IgD-negative memory B cell (primary cell): ENCODE data around the gene NUDT6. TPM values are rescaled to one million over a fixed set of nuclear protein-coding genes. Genes with fewer than 3 reads are reported as not detected.
"Not testable (repeated sequence)": the region's sequence is repeated elsewhere in the genome, so short reads cannot be mapped to it uniquely, and the experiment has no call there.

Experiments
- H3K27ac Mint-ChIP-seq, 3 donors: one replicate each; pipeline ENCODE4 v1.8.0; 2020 to 2022; ENCODE audit warnings: mild to moderate bottlenecking in 3 of 3, mixed read lengths in 3 of 3, moderate library complexity in 1 of 3
- H3K27me3 Mint-ChIP-seq: one replicate; pipeline ENCODE4 v1.8.0; 2021; ENCODE audit warnings: mixed read lengths
- H3K36me3 Mint-ChIP-seq: one replicate; pipeline ENCODE4 v1.8.0; 2020; ENCODE audit warnings: mild to moderate bottlenecking, mixed read lengths
- H3K4me1 Mint-ChIP-seq, 3 donors: one replicate each; pipeline ENCODE4 v1.8.0; 2020 to 2022; ENCODE audit warnings: mixed read lengths in 3 of 3, mild to moderate bottlenecking in 1 of 3
- H3K4me3 Mint-ChIP-seq, 4 donors: one replicate each; pipeline ENCODE4 v1.8.0; 2020 to 2022; ENCODE audit warnings: mild to moderate bottlenecking in 4 of 4, mixed read lengths in 4 of 4, moderate library complexity in 3 of 4
- H3K9me3 Mint-ChIP-seq, 3 donors: one replicate each; pipeline ENCODE4 v1.8.0; 2020 to 2021; ENCODE audit warnings: mixed read lengths in 3 of 3, mild to moderate bottlenecking in 1 of 3
- polyA plus RNA-seq: library from polyadenylated mRNA; unstranded; fragments of 300-500 nt; fragmentation: Illumina TruSeq; gene quantifications from one replicate; pipeline ENCODE4 v1.2.3, GENCODE V29; 2021

NUDT6 gene
- polyA plus RNA-seq, 1 donor from 2014 or later = 2.6 TPM

- Mint-ChIP-seq H3K27me3 (peaks cover 16% of the 10 kb centered on the region), H3K4me3 (no peak overlapping the region), H3K36me3 (no peaks in the 10 kb centered on the region), H3K9me3 (peaks cover 0 to 5% (median 2%) of the 10 kb centered on the region in 3 donors), H3K4me1 (no peaks in the 10 kb centered on the region), H3K27ac (no peak overlapping the region)
Observed at GRCh38 chr4:122873821-122874593, 48.4 kb downstream of the NUDT6 start.

- Mint-ChIP-seq H3K27ac (no peak overlapping the region), H3K4me1 (no peaks in the 10 kb centered on the region), H3K36me3 (no peaks in the 10 kb centered on the region), H3K9me3 (peaks cover 0 to 5% (median 2%) of the 10 kb centered on the region in 3 donors), H3K4me3 (no peak overlapping the region), H3K27me3 (peaks cover 16% of the 10 kb centered on the region)
Observed at GRCh38 chr4:122873146-122873545, 49.3 kb downstream of the NUDT6 start.

- H3K27me3 Mint-ChIP-seq = peaks cover 16% of the 10 kb centered on the region
- H3K4me3 Mint-ChIP-seq, H3K27ac Mint-ChIP-seq, H3K36me3 Mint-ChIP-seq, H3K4me1 Mint-ChIP-seq, H3K9me3 Mint-ChIP-seq: not testable (repeated sequence)
Observed at GRCh38 chr4:122868235-122868634, 54.2 kb downstream of the NUDT6 start.

GRCh38 chr4:122865425-122865824 is 57.0 kb downstream of the NUDT6 start:
- Mint-ChIP-seq H3K27ac (no peak overlapping the region), H3K9me3 (peaks cover 0 to 6% (median 2%) of the 10 kb centered on the region in 3 donors), H3K36me3 (no peaks in the 10 kb centered on the region), H3K4me1 (no peaks in the 10 kb centered on the region), H3K4me3 (no peak overlapping the region), H3K27me3 (peaks cover 19% of the 10 kb centered on the region)

- H3K9me3 Mint-ChIP-seq = peaks cover 0 to 2% (median 0%) of the 10 kb centered on the region in 3 donors
- H3K27me3 Mint-ChIP-seq = peaks cover 12% of the 10 kb centered on the region
- H3K27ac Mint-ChIP-seq = no peak overlapping the region
- no peak overlapping the region for H3K4me3 Mint-ChIP-seq
- no peaks in the 10 kb centered on the region for H3K36me3 Mint-ChIP-seq
- no peaks in the 10 kb centered on the region for H3K4me1 Mint-ChIP-seq
Observed at GRCh38 chr4:122863639-122864038, 58.8 kb downstream of the NUDT6 start.

GRCh38 chr4:122861172-122861943 is 61.0 kb downstream of the NUDT6 start:
- no peaks in the 10 kb centered on the region for H3K4me1 Mint-ChIP-seq
- peaks cover 12% of the 10 kb centered on the region for H3K27me3 Mint-ChIP-seq
- peaks cover 0 to 2% (median 0%) of the 10 kb centered on the region in 3 donors for H3K9me3 Mint-ChIP-seq
- no peak overlapping the region for H3K27ac Mint-ChIP-seq
- H3K36me3 Mint-ChIP-seq = no peaks in the 10 kb centered on the region
- no peak overlapping the region for H3K4me3 Mint-ChIP-seq

GRCh38 chr4:122858705-122859104 is 63.7 kb downstream of the NUDT6 start:
- Mint-ChIP-seq H3K27ac (no peak overlapping the region), H3K36me3 (no peaks in the 10 kb centered on the region), H3K4me3 (no peak overlapping the region), H3K4me1 (peaks cover 0 to 2% (median 0%) of the 10 kb centered on the region in 3 donors), H3K9me3 (no peaks in the 10 kb centered on the region), H3K27me3 (peaks cover 18% of the 10 kb centered on the region)

- Mint-ChIP-seq H3K4me3 (no peak overlapping the region), H3K9me3 (no peaks in the 10 kb centered on the region), H3K36me3 (no peaks in the 10 kb centered on the region), H3K27ac (no peak overlapping the region), H3K27me3 (peaks cover 19% of the 10 kb centered on the region), H3K4me1 (peaks cover 0 to 2% (median 0%) of the 10 kb centered on the region in 3 donors)
Observed at GRCh38 chr4:122857160-122857559, 65.2 kb downstream of the NUDT6 start.

- no peaks in the 10 kb centered on the region for H3K9me3 Mint-ChIP-seq
- peaks cover under 1% of the 10 kb centered on the region for H3K36me3 Mint-ChIP-seq
- peaks cover 0 to 2% (median 0%) of the 10 kb centered on the region in 3 donors for H3K4me1 Mint-ChIP-seq
- no peak overlapping the region for H3K4me3 Mint-ChIP-seq
- peaks cover 7% of the 10 kb centered on the region for H3K27me3 Mint-ChIP-seq
- H3K27ac Mint-ChIP-seq = no peak overlapping the region
Observed at GRCh38 chr4:122855353-122855890, 67.0 kb downstream of the NUDT6 start.

GRCh38 chr4:122854447-122855352 is 67.7 kb downstream of the NUDT6 start:
- no peak overlapping the region for H3K27ac Mint-ChIP-seq
- no peaks in the 10 kb centered on the region for H3K9me3 Mint-ChIP-seq
- peaks cover 2% of the 10 kb centered on the region for H3K36me3 Mint-ChIP-seq
- H3K4me3 Mint-ChIP-seq = no peak overlapping the region
- H3K4me1 Mint-ChIP-seq = peaks cover 0 to 2% (median 0%) of the 10 kb centered on the region in 3 donors
- H3K27me3 Mint-ChIP-seq = peaks cover 8% of the 10 kb centered on the region

GRCh38 chr4:122851568-122851967 is 70.8 kb downstream of the NUDT6 start:
- Mint-ChIP-seq H3K4me3 (no peak overlapping the region), H3K27ac (no peak overlapping the region), H3K4me1 (peaks cover 0 to 2% (median 0%) of the 10 kb centered on the region in 3 donors), H3K27me3 (peaks cover 11% of the 10 kb centered on the region), H3K36me3 (peaks cover 2% of the 10 kb centered on the region), H3K9me3 (no peaks in the 10 kb centered on the region)

GRCh38 chr4:122849789-122850188 is 72.6 kb downstream of the NUDT6 start:
- H3K36me3 Mint-ChIP-seq, H3K9me3 Mint-ChIP-seq, H3K4me1 Mint-ChIP-seq, H3K27me3 Mint-ChIP-seq, H3K4me3 Mint-ChIP-seq, H3K27ac Mint-ChIP-seq: not testable (repeated sequence)

GRCh38 chr4:122847931-122848330 is 74.5 kb downstream of the NUDT6 start:
- peaks cover 2% of the 10 kb centered on the region for H3K36me3 Mint-ChIP-seq
- no peak overlapping the region for H3K27ac Mint-ChIP-seq
- peaks cover 0 to 2% (median 0%) of the 10 kb centered on the region in 3 donors for H3K9me3 Mint-ChIP-seq
- H3K4me1 Mint-ChIP-seq = peaks cover 0 to 5% (median 0%) of the 10 kb centered on the region in 3 donors
- peaks cover 6% of the 10 kb centered on the region for H3K27me3 Mint-ChIP-seq
- H3K4me3 Mint-ChIP-seq = no peak overlapping the region

GRCh38 chr4:122845760-122846159 is 76.6 kb downstream of the NUDT6 start:
- Mint-ChIP-seq H3K9me3 (peaks cover 0 to 2% (median 0%) of the 10 kb centered on the region in 3 donors), H3K27me3 (peaks cover 6% of the 10 kb centered on the region), H3K4me1 (peaks cover 0 to 5% (median 0%) of the 10 kb centered on the region in 3 donors), H3K4me3 (no peak overlapping the region), H3K27ac (no peak overlapping the region), H3K36me3 (peaks cover 2% of the 10 kb centered on the region)
